Measurements from ENCODE around the gene WDR54. TPM values are rescaled to one million over a fixed set of nuclear protein-coding genes. Genes with fewer than 3 reads are reported as not detected.
"Not testable (repeated sequence)": the region's sequence is repeated elsewhere in the genome, so short reads cannot be mapped to it uniquely, and the experiment has no call there.

Gene WDR54
- polyA plus RNA-seq, 1 donor from 2014 or later, result 39.0 TPM

- H3K36me3 Mint-ChIP-seq, result no peaks in the 10 kb centered on the region
- H3K27ac Mint-ChIP-seq, result no peak overlapping the region
- no peaks in the 10 kb centered on the region for H3K27me3 Mint-ChIP-seq
- no peaks in the 10 kb centered on the region for H3K4me1 Mint-ChIP-seq
- H3K4me3 Mint-ChIP-seq, result no peak overlapping the region
- H3K9me3 Mint-ChIP-seq, result no peaks in the 10 kb centered on the region
Measured at GRCh38 chr2:74429487-74430451, 8.2 kb downstream of the WDR54 start.

GRCh38 chr2:74430502-74430901 lies 9.0 kb downstream of the WDR54 start:
- no peaks in the 10 kb centered on the region for H3K27me3 Mint-ChIP-seq
- H3K36me3 Mint-ChIP-seq, result no peaks in the 10 kb centered on the region
- no peak overlapping the region for H3K27ac Mint-ChIP-seq
- no peaks in the 10 kb centered on the region for H3K9me3 Mint-ChIP-seq
- no peaks in the 10 kb centered on the region for H3K4me1 Mint-ChIP-seq
- H3K4me3 Mint-ChIP-seq, result no peak overlapping the region

- Mint-ChIP-seq H3K4me1 (peaks cover 10 to 15% (median 14%) of the 10 kb centered on the region in 3 donors), H3K4me3 (no peak overlapping the region), H3K9me3 (no peaks in the 10 kb centered on the region), H3K27me3 (peaks cover 5% of the 10 kb centered on the region), H3K36me3 (no peaks in the 10 kb centered on the region), H3K27ac (no peak overlapping the region)
Measured at GRCh38 chr2:74436111-74436805, 14.7 kb downstream of the WDR54 start.

GRCh38 chr2:74436848-74437695 lies 15.5 kb downstream of the WDR54 start:
- Mint-ChIP-seq H3K9me3 (no peaks in the 10 kb centered on the region), H3K4me3 (peak overlapping the region in 1 of 4 donors; percentile 21), H3K4me1 (peaks cover 10 to 15% (median 14%) of the 10 kb centered on the region in 3 donors), H3K27ac (no peak overlapping the region), H3K36me3 (no peaks in the 10 kb centered on the region), H3K27me3 (peaks cover 7% of the 10 kb centered on the region)

- Mint-ChIP-seq H3K36me3 (no peaks in the 10 kb centered on the region), H3K27me3 (peaks cover 16% of the 10 kb centered on the region), H3K4me1 (peaks cover 11 to 16% (median 15%) of the 10 kb centered on the region in 3 donors), H3K4me3 (no peak overlapping the region), H3K27ac (peak overlapping the region in 1 of 3 donors; percentile 98), H3K9me3 (no peaks in the 10 kb centered on the region)
Measured at GRCh38 chr2:74438248-74438647, 16.7 kb downstream of the WDR54 start.

- H3K4me3 Mint-ChIP-seq, result peak overlapping the region in 3 of 4 donors; percentile 27 to 65 (median 55)
- H3K9me3 Mint-ChIP-seq, result no peaks in the 10 kb centered on the region
Measured at GRCh38 chr2:74439373-74439772, 17.8 kb downstream of the WDR54 start.

GRCh38 chr2:74439803-74440377 lies 18.4 kb downstream of the WDR54 start:
- H3K4me3 Mint-ChIP-seq, result peak overlapping the region; percentile 48 to 91 (median 76)
- H3K36me3 Mint-ChIP-seq, result no peaks in the 10 kb centered on the region
- H3K9me3 Mint-ChIP-seq, result no peaks in the 10 kb centered on the region
- peaks cover 11 to 18% (median 18%) of the 10 kb centered on the region in 3 donors for H3K4me1 Mint-ChIP-seq
- H3K27ac Mint-ChIP-seq, result no peak overlapping the region
- H3K27me3 Mint-ChIP-seq, result peaks cover 16% of the 10 kb centered on the region

More at GRCh38 chr2:74439373-74439772, 17.8 kb downstream of the WDR54 start:
- H3K27me3 Mint-ChIP-seq, result peaks cover 16% of the 10 kb centered on the region
- H3K27ac Mint-ChIP-seq, result peak overlapping the region in 2 of 3 donors; percentile 11 to 20
- H3K36me3 Mint-ChIP-seq, result no peaks in the 10 kb centered on the region
- peaks cover 11 to 18% (median 18%) of the 10 kb centered on the region in 3 donors for H3K4me1 Mint-ChIP-seq

GRCh38 chr2:74440378-74441169 lies 19.0 kb downstream of the WDR54 start:
- Mint-ChIP-seq H3K36me3 (no peaks in the 10 kb centered on the region), H3K27me3 (peaks cover 18% of the 10 kb centered on the region), H3K4me1 (peaks cover 11 to 18% (median 18%) of the 10 kb centered on the region in 3 donors), H3K4me3 (peak overlapping the region; percentile 48 to 91 (median 76)), H3K9me3 (peaks cover 0 to 1% (median 0%) of the 10 kb centered on the region in 3 donors), H3K27ac (peak overlapping the region in 1 of 3 donors; percentile 47)

- H3K27ac Mint-ChIP-seq, result peak overlapping the region in 1 of 3 donors; percentile 47
- H3K27me3 Mint-ChIP-seq, result peaks cover 18% of the 10 kb centered on the region
- H3K9me3 Mint-ChIP-seq, result peaks cover 0 to 1% (median 0%) of the 10 kb centered on the region in 3 donors
- H3K36me3 Mint-ChIP-seq, result no peaks in the 10 kb centered on the region
- H3K4me3 Mint-ChIP-seq, result peak overlapping the region; percentile 32 to 91 (median 83)
- H3K4me1 Mint-ChIP-seq, result peaks cover 11 to 18% (median 18%) of the 10 kb centered on the region in 3 donors
Measured at GRCh38 chr2:74441170-74441689, 19.7 kb downstream of the WDR54 start.

- Mint-ChIP-seq H3K9me3 (peaks cover 0 to 1% (median 0%) of the 10 kb centered on the region in 3 donors), H3K27me3 (peaks cover 18% of the 10 kb centered on the region), H3K27ac (peak within 1 kb of the TSS in 1 of 3 donors; percentile 47), H3K4me3 (peak within 1 kb of the TSS; percentile 80 to 91 (median 83)), H3K4me1 (peaks cover 11 to 17% (median 17%) of the 10 kb centered on the region in 3 donors), H3K36me3 (no peaks in the 10 kb centered on the region)
Measured at GRCh38 chr2:74441690-74442482, 20.4 kb downstream of the WDR54 start, which contains the start of gene RTKN. RTKN (minus strand) TSS chr2:74441937; CDS start chr2:74441816, 121 bp downstream.

- Mint-ChIP-seq H3K4me1 (peaks cover 9 to 12% (median 12%) of the 10 kb centered on the region in 3 donors), H3K4me3 (peak overlapping the region in 3 of 4 donors; percentile 58 to 80 (median 80)), H3K27me3 (peaks cover 18% of the 10 kb centered on the region)
- not testable (repeated sequence) for H3K27ac Mint-ChIP-seq, H3K9me3 Mint-ChIP-seq, H3K36me3 Mint-ChIP-seq
Measured at GRCh38 chr2:74442483-74443297, 21.2 kb downstream of the WDR54 start.
